K562 (cell line): ENCODE results near the gene KIF26B. TPM values are rescaled to one million over a fixed set of nuclear protein-coding genes. Genes with fewer than 3 reads are reported as not detected.

Experiments used
- ATAC-seq: fragments of 200-7000 bp; cut with Tn5 transposase; 3 replicates; pipeline ENCODE4 v1.9.1; 2020; ENCODE audit warnings: moderate library complexity
- BruUV-seq: library from RNA; stranded (reverse); fragments of 400-500 nt; replicated peaks from 2 replicates; lab custom pipeline; 2021; lab: Mats Ljungman, UMichigan
- CTCF ChIA-PET: fragments of 300-600 bp; formaldehyde crosslinking; extraction: SDS; loops from one replicate; lab custom pipeline; 2021; ENCODE audit warnings: low intra/inter-chr PET ratio; lab: Yijun Ruan, JAX
- POLR2A ChIA-PET: fragments of 300-600, 350-650 bp; sonication (Branson Sonifier 250); formaldehyde crosslinking; extraction: SDS; loops from one replicate; lab custom pipeline; 2021; ENCODE audit warnings: antibody characterized with exemption, inconsistent platforms; lab: Yijun Ruan, JAX
- DNase-seq, 4 experiments: peaks; one replicate each; pipeline versions ENCODE4 v3.0.0 to v3.0.0-alpha.2; 2011 to 2018; ENCODE audit warnings: low spot score in 3 of 4, mixed read lengths in 3 of 4; ENCODE audit errors: extremely low read depth in 1 of 4
- FAIRE-seq: peaks from 2 replicates; lab custom pipeline; 2011; peaks lifted over from hg19 to GRCh38; lab: Jason Lieb, UNC
- H2AFZ ChIP-seq: 2 replicates; pipeline ENCODE4 v1.6.0; 2011; ENCODE audit warnings: low read depth, low read length, control low read depth, inconsistent platforms
- H3K27ac ChIP-seq: fragments of 200-600 bp; 3 replicates; pipeline ENCODE4 v1.8.0; 2011; ENCODE audit warnings: low read depth, mild to moderate bottlenecking, control low read depth, inconsistent platforms, low read length, moderate library complexity, mixed read lengths; ENCODE audit errors: extremely low read depth
- H3K27me3 ChIP-seq, 2 experiments: fragments of 300-600 bp in 1 of 2; 2 replicates in 1 of 2; 3 replicates in 1 of 2; pipeline versions ENCODE4 v1.6.0 to v1.8.0; 2011; ENCODE audit warnings: inconsistent platforms in 2 of 2, low read length in 2 of 2, mild to moderate bottlenecking in 1 of 2, mixed read lengths in 1 of 2, moderate library complexity in 1 of 2; ENCODE audit not compliant: control insufficient read depth in 2 of 2, insufficient read depth in 2 of 2
- H3K36me3 ChIP-seq: fragments of 300-600 bp; 3 replicates; pipeline ENCODE4 v1.8.0; 2011; ENCODE audit warnings: mild to moderate bottlenecking, low read length, inconsistent platforms; ENCODE audit not compliant: control insufficient read depth, insufficient read depth
- H3K4me1 ChIP-seq, 2 experiments: fragments of 200-600 bp in 1 of 2; replicated peaks in 1 of 2; 2 replicates in 1 of 2; 3 replicates in 1 of 2; pipeline versions ENCODE4 v1.5.1 to v1.8.0; 2011; ENCODE audit warnings: inconsistent platforms in 2 of 2, low read length in 2 of 2, mild to moderate bottlenecking in 1 of 2, mixed read lengths in 1 of 2, moderate library complexity in 1 of 2; ENCODE audit not compliant: control insufficient read depth in 2 of 2, insufficient read depth in 2 of 2
- H3K4me2 ChIP-seq: 2 replicates; pipeline ENCODE4 v1.6.1; 2011; ENCODE audit warnings: low read length, control low read depth, inconsistent platforms, mixed read lengths; ENCODE audit not compliant: insufficient read depth
- H3K4me3 ChIP-seq: fragments of 200-600 bp; sonication (generic), shearing (Covaris generic); 2 replicates; pipeline ENCODE4 v1.5.1; 2016; ENCODE audit warnings: control low read depth, inconsistent platforms
- H3K79me2 ChIP-seq: fragments of 200-600 bp; 3 replicates; pipeline ENCODE4 v1.8.0; 2011; ENCODE audit warnings: low read length, inconsistent platforms; ENCODE audit not compliant: control insufficient read depth, insufficient read depth
- H3K9ac ChIP-seq, 2 experiments: 2 replicates each; pipeline versions ENCODE4 v1.6.0 to v1.6.1; 2011; ENCODE audit warnings: low read depth in 2 of 2, low read length in 2 of 2, control low read depth in 1 of 2, inconsistent platforms in 1 of 2, mild to moderate bottlenecking in 1 of 2, mixed read lengths in 1 of 2; ENCODE audit not compliant: insufficient read depth in 1 of 2
- H3K9me1 ChIP-seq: one replicate; pipeline ENCODE4 v1.6.0; 2011; ENCODE audit warnings: inconsistent platforms, mild to moderate bottlenecking, low read length, moderate library complexity; ENCODE audit not compliant: control insufficient read depth, insufficient read depth
- H3K9me3 ChIP-seq: replicated peaks from 2 replicates; pipeline ENCODE4 v1.5.1; 2011; ENCODE audit warnings: low read depth, low read length, inconsistent platforms; ENCODE audit not compliant: control insufficient read depth, insufficient read depth
- H4K20me1 ChIP-seq: replicated peaks from 2 replicates; pipeline ENCODE4 v1.6.1; 2011; ENCODE audit warnings: low read length, inconsistent platforms, mixed read lengths; ENCODE audit not compliant: control insufficient read depth, insufficient read depth
- BHLHE40 ChIP-seq: IDR thresholded peaks from 2 replicates; pipeline ENCODE4 v1.6.1; 2011; ENCODE audit warnings: low read length, improper control_type of control experiment
- CBX5 ChIP-seq: IDR thresholded peaks from 2 replicates; pipeline ENCODE4 v1.6.1; 2014; ENCODE audit warnings: low read depth, borderline replicate concordance
- CHAMP1 ChIP-seq: fragments of 450-650 bp; IDR thresholded peaks from 2 replicates; pipeline ENCODE4 v1.6.1; 2016; ENCODE audit warnings: mild to moderate bottlenecking
- COPS2 ChIP-seq: fragments of 450-650 bp; conservative IDR thresholded peaks from 2 replicates; pipeline ENCODE4 v1.6.1; 2016; ENCODE audit warnings: mild to moderate bottlenecking, moderate library complexity
- EZH2 ChIP-seq: IDR thresholded peaks from 2 replicates; pipeline ENCODE4 v1.6.1; 2012; ENCODE audit warnings: low read depth, mild to moderate bottlenecking, inconsistent platforms, low read length, borderline replicate concordance
- KHSRP ChIP-seq: fragments of 450-650 bp; IDR thresholded peaks from 2 replicates; pipeline ENCODE4 v1.6.1; 2017
- MAFF ChIP-seq: IDR thresholded peaks from 2 replicates; pipeline ENCODE4 v1.6.1; 2012; ENCODE audit warnings: low read length, improper control_type of control experiment
- MAFG ChIP-seq: fragments of 450-650 bp; conservative IDR thresholded peaks from 2 replicates; pipeline ENCODE4 v1.6.1; 2016; ENCODE audit warnings: missing genetic modification characterization, missing compliant biosample characterization
- MAX ChIP-seq: sonication (generic); formaldehyde crosslinking; IDR thresholded peaks from 2 replicates; pipeline ENCODE4 v1.9.0; 2022; ENCODE audit warnings: mild to moderate bottlenecking, missing genetic modification reagents
- MTA2 ChIP-seq: fragments of 450-650 bp; IDR thresholded peaks from 2 replicates; pipeline ENCODE4 v1.6.1; 2016; ENCODE audit warnings: low read depth
- NFE2 ChIP-seq: IDR thresholded peaks from 2 replicates; pipeline ENCODE4 v1.6.1; 2014; ENCODE audit warnings: antibody characterized with exemption, low read depth
- NFIX ChIP-seq: fragments of 250-450 bp; sonication (Bioruptor Pico); IDR thresholded peaks from 2 replicates; pipeline ENCODE4 v1.4.0; 2020; ENCODE audit warnings: low read depth, mild to moderate bottlenecking, moderate library complexity
- NR3C1 ChIP-seq: sonication (generic); formaldehyde crosslinking; IDR thresholded peaks from 2 replicates; pipeline ENCODE4 v1.8.1; 2022; ENCODE audit warnings: missing genetic modification reagents
- PHB2 ChIP-seq: fragments of 450-650 bp; IDR thresholded peaks from 2 replicates; pipeline ENCODE4 v1.6.1; 2017; ENCODE audit warnings: low read depth
- SMARCA5 ChIP-seq: fragments of 450-650 bp; IDR thresholded peaks from 2 replicates; pipeline ENCODE4 v1.6.1; 2016
- STAG1 ChIP-seq: sonication (generic); formaldehyde crosslinking; IDR thresholded peaks from 2 replicates; pipeline ENCODE4 v1.5.0; 2020; ENCODE audit warnings: missing genetic modification reagents, borderline replicate concordance
- ZFP36 ChIP-seq: fragments of 150-350 bp; IDR thresholded peaks from 2 replicates; pipeline ENCODE4 v1.6.1; 2018; ENCODE audit warnings: low read length, low read depth; ENCODE audit not compliant: partially characterized antibody
- ZNF184 ChIP-seq: sonication (generic); formaldehyde crosslinking; IDR thresholded peaks from 2 replicates; pipeline ENCODE4 v1.5.0; 2020; ENCODE audit warnings: missing genetic modification reagents
- ZNF408 ChIP-seq: fragments of 250-450 bp; sonication (Bioruptor Pico); IDR thresholded peaks from 2 replicates; pipeline ENCODE4 v1.4.0; 2020; ENCODE audit warnings: low read depth, mild to moderate bottlenecking, moderate library complexity
- ZNF780A ChIP-seq: fragments of 250-450 bp; sonication (Bioruptor Pico); IDR thresholded peaks from 2 replicates; pipeline ENCODE4 v1.5.0; 2021; ENCODE audit warnings: mild to moderate bottlenecking
- WGBS: fragments of 100-300 bp; shearing (Covaris generic); methylation state at CpG from one replicate; pipeline ENCODE4 v1.1.6; 2016; ENCODE audit warnings: low coverage, mixed read lengths; ENCODE audit not compliant: insufficient coverage; ENCODE audit errors: missing lambda C conversion rate; 5-methylcytosine and 5-hydroxymethylcytosine counted together
- in situ Hi-C: fragments of 300-500 bp; cut with MboI; formaldehyde crosslinking; loops from 4 replicates; pipeline ENCODE4 v1.15.0; 2018; ENCODE audit warnings: inconsistent platforms, mixed read lengths
- intact Hi-C: fragments of 100-400 bp; cut with micrococcal nuclease; formaldehyde crosslinking; loops from 2 replicates; pipeline ENCODE4 v1.14.2; 2022
- polyA plus RNA-seq, 8 experiments: library from polyadenylated mRNA; depleted of rRNA in 4 of 8; stranded (reverse) in 5 of 8; unstranded in 3 of 8; fragments of >200 nt; fragmentation: Nextera tagmentation in 2 of 8; fragmentation: Illumina TruSeq in 1 of 8; extraction: Ambion mirVana in 2 of 8; extraction: Trizol in 1 of 8; gene quantifications; 2 replicates each; pipeline versions ENCODE4 v1.2.1 to v1.2.3, GENCODE V29; 2011 to 2014; ENCODE audit warnings: inconsistent platforms in 1 of 8, missing spikeins in 1 of 8
- total RNA-seq, 7 experiments: library from RNA; depleted of rRNA in 6 of 7; stranded (reverse); fragments of >200 nt in 6 of 7; fragmentation: Illumina TruSeq in 2 of 7; extraction: Trizol in 2 of 7; gene quantifications; 2 replicates each; pipeline versions ENCODE4 v1.2.1 to v1.2.3, GENCODE V29; 2011 to 2021; ENCODE audit warnings: low replicate concordance in 1 of 7

KIF26B gene
- total and polyA plus RNA-seq, 9 of the 15 experiments (the other 6 are each of a cell fraction or from before 2014, with no cell fraction given): 0.02 to 0.08 (median 0.03) TPM; not detected in 6

GRCh38 chr1:245154429-245155271 is at the start of gene KIF26B (continued):
- TF ChIP-seq NFIX (CRISPR knock-in tag): no peak
- no peak for TF ChIP-seq KHSRP
- 0 out of 2 replicates have a peak, but pooled peaks have one; percentile 4 for TF ChIP-seq MAX (CRISPR knock-in tag)
- TF ChIP-seq PHB2: no peak
- TF ChIP-seq CBX5: no peak
- TF ChIP-seq, all 486 proteins: peak for 26

GRCh38 chr1:245105042-245105441 is 49.7 kb upstream of the KIF26B start:
- CTCF ChIA-PET: no interaction called here
- H2AFZ ChIP-seq: no peak overlapping the region
- H3K9me1 ChIP-seq: no peaks in the 10 kb centered on the region
- intact Hi-C loops (no loop called here), in situ Hi-C loops (no loop called here)
- no peak overlapping the region for H3K4me2 ChIP-seq
- ATAC-seq (no peak), FAIRE-seq (no peak), DNase-seq (no peak)
- no TSS peak for BruUV-seq
- TF ChIP-seq EZH2 (no peak), ZNF408 (CRISPR knock-in tag) (no peak), NR3C1 (CRISPR knock-in tag) (no peak), MTA2 (no peak), MAX (CRISPR knock-in tag) (no peak), CHAMP1 (no peak), BHLHE40 (no peak), ZNF184 (no peak), ZFP36 (no peak), NFE2 (no peak), COPS2 (no peak), ZNF780A (CRISPR knock-in tag) (no peak), STAG1 (CRISPR knock-in tag) (no peak), SMARCA5 (no peak), MAFF (no peak), MAFG (tag) (no peak)
- H3K9me3 ChIP-seq: no peaks in the 10 kb centered on the region
- H3K36me3 ChIP-seq: no peaks in the 10 kb centered on the region
- peaks cover 0 to 4% of the 10 kb centered on the region in 2 experiments; a peak in 2 of 5 replicates for H3K4me1 ChIP-seq
- H4K20me1 ChIP-seq: no peaks in the 10 kb centered on the region
- peaks cover 9 to 26% of the 10 kb centered on the region in 2 experiments; a peak in 4 of 5 replicates for H3K27me3 ChIP-seq
- no peak overlapping the region for H3K9ac ChIP-seq
- H3K79me2 ChIP-seq: no peaks in the 10 kb centered on the region
- POLR2A ChIA-PET: interaction anchor here (1.4 kb wide), 1 partner anchor 12 kb away, joined by 4 read pairs; no protein-coding TSS in a partner anchor
- WGBS: 30% methylated on average over 3 of the region's 3 CpGs
- H3K4me3 ChIP-seq: no peak overlapping the region
- H3K27ac ChIP-seq: no peak overlapping the region
